Activated CD4-positive, alpha-beta T cell treated with anti-CD3 and anti-CD28 coated beads for 1 hour (primary cell): ENCODE results near the gene CPPED1.

Source experiments
- DNase-seq: peaks from one replicate; pipeline ENCODE4 v3.0.0-alpha.2; 2020

The CPPED1 gene

DNA sequence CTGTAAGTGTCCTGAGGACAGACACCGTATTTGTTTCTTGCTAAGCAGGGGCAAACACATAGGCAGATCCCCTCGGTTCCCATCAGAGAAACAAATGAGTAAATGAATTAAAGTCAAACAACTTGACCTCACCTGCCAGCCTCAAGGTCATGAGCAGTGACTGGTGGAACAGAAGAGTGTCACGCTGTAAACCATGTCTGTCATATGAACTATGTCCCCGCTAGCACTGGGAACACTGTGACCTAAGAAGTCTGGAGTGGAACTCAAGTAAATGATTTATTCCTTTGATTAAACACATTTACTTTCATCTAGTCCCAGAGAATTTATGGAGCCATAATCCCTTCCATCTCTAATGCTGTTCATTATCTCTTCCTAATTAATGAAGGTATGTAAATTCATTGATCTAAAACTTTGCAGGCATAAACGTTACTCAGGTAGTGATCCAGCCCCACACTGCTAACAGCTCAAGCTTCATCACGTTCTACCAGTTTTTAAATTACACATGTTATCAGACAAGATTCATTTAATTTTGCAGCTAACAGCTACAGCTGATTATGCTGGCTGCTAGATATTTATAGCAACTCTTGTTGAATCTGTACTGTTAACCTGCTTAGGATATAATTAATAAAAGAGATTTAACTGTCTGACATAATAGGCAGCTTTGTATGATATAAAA lies 38.7 kb downstream of the CPPED1 start:
- DNase-seq: no peak

DNA sequence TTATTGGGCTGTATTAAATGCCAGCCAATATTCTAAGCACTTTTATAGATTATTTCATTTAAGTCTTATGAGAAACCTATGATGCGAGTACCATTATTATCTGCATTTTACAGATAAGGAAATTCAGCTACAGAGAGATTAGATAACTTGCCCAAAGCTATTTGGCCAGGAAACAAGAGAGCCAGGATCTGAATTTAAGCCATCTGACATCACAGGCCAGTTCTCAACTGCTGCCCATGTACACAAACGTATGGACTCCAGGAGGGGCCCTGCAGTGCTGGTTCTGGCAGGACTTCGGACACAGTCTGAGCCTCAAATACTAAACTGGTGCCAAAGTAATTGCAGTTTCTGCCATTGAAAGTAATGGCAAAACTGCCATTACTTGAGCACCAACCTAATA lies 40.2 kb downstream of the CPPED1 start:
- no peak for DNase-seq

DNA sequence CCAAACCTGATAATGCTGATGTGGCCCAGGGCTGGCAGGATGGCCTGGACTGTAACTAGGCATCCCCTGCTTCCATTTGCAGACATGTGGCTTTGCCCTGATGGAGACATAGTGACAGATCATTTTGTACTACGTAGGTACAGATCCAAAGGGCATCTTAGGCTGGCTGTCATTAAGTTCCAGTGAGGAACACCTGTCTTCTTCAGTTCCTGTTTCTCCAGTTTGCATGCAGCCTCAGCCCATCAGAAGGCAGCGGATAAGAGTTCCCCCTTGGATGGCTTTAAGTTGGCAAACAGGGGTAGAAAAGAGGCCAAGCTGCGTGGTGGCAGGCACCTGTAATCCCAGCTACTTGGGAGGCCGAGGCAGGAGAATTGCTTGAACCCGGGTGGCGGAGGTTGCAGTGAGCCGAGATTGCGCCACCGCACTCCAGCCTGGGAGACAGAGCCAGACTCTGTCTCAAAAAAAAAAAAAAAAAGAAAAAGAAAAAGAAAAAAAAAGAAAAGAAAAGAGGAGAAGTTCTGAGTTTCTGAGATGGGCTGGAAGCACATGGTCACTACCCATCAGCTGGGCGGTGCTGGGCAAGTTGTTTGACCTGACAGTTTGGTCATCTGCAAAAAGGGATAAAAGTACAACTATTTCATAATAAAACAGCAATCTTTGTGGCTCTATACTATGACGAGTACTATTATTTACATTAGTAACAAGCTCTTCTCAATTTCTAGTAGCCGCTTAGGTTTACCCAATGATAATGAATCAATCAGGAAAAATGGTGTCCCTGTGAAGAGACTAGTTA lies 42.7 kb downstream of the CPPED1 start:
- DNase-seq: no peak

- no peak for DNase-seq
Measured at GRCh38 chr16:12758670-12759558, 44.8 kb downstream of the CPPED1 start.

DNA sequence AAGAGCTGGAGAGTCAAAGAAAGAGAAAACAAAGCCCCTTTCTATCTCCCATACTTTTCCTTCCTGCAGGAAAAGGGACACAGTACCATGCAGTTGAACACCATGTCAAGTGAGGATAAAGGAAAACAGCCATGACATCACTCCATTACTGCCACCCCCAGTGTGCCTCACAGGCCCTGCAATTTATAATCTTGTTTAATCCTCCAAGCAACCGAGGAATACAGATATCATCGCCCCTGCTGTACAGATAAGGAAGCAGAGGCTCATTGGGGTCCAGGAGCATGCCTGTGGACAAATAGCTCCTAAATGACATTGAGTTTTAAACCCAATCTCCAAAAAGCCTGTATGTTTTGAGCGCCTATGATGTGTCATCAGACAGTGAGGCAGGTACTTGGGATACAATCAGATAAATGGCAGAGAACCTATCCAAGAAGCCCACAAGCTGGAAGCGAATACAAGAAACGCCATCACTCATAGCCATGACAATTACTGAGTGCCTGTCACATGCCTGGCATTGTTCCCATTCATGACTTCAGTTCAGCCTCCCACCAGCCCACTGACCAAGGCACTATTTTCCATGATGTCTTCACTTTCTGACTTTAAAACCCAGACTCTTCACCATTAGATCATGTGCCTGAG lies 45.5 kb downstream of the CPPED1 start:
- DNase-seq: no peak

GRCh38 chr16:12757546-12757945 lies 46.1 kb downstream of the CPPED1 start:
- no peak for DNase-seq

DNA sequence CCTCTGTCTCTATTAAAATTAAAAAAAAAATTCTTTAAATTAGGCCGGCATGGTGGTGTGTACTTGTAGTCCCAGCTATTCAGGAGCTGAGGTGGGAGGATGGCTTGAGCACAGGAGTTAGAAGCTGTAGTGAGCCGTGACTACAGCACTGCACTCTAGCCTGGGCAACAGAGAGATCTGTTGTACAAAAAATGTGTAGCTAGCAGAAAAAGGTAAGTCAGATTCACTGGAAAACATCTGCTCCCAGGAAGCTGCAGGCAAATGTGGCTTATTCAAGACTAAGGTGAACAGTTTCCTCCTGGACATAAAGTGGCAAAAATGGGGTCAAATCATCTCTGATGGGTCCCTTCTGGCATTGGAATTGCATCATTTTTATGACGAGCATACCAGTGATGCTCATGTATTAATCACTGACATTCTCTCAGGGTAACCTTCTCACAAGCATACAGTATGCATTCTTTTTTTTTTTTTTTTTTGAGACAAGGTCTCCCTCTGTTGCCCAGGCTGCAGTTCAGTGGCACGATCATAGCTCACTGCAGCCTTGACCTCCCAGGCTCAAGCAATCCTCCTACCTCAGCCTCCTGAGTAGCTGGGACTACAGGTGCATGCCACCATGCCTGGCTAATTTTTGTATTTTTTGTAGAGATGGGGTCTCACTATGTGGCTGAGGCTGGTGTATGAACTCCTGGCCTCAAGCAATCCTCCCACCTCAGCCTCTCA lies 48.7 kb downstream of the CPPED1 start:
- no peak for DNase-seq

GRCh38 chr16:12753203-12754023 lies 50.3 kb downstream of the CPPED1 start:
- no peak for DNase-seq

DNA sequence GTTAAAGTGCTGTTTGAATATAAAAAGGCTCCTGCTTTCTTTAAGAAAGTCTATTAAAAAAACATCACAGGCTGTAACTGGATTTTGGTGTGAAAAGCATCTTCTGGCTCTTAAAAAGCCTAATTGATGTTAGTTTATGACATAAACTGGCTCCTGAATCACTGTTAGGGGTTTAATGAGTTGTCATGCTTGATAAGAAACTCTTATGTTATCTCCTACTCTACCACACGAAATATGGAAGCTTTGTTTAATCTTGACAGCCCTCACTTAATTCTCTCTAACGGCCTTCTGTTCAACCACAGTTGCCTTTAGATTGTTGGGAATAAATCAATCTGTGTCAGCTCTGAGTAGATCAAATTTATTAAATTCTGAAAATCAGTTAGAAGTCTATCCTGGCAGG lies 51.5 kb downstream of the CPPED1 start:
- no peak for DNase-seq

DNA sequence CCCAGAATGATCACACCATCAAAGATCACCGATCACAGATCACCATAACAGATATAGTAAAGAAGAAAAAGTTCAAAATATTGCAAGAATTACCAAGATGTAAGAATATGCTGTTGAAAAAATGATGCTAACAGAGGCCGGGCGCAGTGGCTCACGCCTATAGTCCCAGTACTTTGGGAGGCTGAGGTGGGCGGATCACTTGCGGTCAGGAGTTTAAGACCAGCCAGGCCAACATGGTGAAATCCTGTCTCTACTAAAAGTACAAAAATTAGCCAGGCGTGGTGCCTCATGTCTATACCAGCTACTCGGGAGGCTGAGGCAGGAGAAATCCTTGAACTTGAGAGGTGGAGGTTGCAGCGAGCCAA lies 53.2 kb downstream of the CPPED1 start:
- DNase-seq: no peak

- no peak for DNase-seq
Measured at GRCh38 chr16:12749076-12749475, 54.6 kb downstream of the CPPED1 start.

GRCh38 chr16:12747827-12748226 lies 55.9 kb downstream of the CPPED1 start:
- DNase-seq: no peak

- DNase-seq: no peak
Measured at GRCh38 chr16:12747261-12747660, 56.4 kb downstream of the CPPED1 start.

DNA sequence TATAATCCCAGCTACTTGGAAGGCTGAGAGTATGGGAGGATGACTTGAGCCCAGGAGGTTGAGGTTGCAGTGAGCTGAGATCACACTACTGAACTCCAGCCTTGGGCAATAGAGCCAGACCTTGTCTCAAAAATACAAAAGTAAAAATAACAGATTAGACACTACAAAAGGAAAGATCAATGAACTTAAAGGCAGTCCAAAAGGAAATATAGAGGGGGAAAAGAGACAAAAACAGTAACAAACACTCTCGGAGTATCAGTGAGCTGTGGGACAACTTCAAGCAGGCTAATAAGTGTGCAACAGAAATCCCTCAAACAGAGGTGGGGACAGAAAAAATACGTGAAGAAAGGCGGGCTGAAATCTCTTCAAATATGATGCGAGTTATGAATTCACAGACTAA lies 58.8 kb downstream of the CPPED1 start:
- no peak for DNase-seq

DNA sequence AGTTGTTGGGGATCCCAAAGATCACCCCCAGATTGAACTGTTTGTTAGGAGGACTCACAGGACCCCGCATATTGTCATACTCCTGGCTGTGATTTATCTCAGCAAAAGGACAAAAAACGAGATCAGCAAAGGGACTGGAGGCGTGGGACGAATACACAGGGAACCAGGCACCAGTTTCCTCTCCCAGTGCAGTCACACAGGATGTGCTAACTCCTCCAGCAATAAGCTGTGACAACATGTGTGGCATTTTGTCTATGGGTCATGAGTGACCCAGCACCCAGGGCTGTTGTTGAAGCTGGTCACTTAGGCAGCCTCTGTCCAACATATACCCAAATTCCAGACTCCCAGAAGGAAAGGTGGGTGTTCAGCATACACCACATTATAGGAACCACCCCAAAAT lies 60.9 kb downstream of the CPPED1 start:
- no peak for DNase-seq

DNA sequence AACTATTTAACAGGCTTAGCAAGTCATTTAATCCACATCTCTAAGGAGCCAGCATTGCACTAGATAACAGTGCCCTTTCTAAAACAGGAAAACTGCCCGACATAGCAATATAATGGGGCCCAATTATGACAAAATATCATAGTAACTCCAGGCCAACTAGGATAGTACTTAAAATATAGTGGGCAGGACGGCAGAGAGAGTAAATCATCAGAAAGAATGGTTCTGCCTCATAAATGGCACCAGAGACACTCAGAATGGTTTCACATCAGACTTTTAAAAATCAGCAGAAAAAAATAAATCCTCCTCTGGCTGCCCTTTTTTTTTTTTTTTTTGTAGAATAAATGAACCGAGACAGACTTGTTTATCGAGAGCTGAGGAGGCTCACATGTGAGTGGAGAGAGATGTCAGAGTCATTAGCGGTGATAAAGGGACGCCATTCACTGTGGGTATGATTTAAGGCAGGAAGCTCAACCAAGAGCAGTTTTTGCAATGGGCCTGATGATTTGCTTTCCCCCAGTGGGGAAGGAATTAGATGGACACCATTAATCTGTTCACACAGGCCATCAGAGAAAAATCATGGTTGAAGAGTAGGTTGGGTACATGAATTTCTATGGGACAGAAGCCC lies 62.6 kb downstream of the CPPED1 start:
- no peak for DNase-seq

- no peak for DNase-seq
Measured at GRCh38 chr16:12739738-12740137, 63.9 kb downstream of the CPPED1 start.

DNA sequence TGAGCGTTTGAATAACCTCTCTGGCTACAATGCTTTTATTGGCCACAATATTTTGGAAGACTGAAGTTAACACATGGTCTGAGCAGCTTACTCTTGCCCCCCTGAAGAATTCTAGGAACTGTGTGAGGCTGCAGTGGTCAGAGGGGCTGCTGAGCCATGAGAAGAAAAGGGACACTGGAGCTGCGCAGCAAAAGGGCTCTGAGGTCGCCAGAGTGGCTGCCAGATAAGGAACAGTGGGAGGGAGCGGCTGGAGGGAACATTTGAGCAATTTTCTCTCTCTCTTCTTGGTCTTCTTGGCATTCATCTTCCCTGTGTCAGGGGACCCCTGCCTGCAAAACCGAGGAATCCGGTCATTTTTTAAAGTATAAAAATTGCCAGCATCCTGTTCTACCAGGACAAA lies 66.1 kb downstream of the CPPED1 start:
- no peak for DNase-seq

- no peak for DNase-seq
Measured at GRCh38 chr16:12735805-12736204, 67.9 kb downstream of the CPPED1 start.

DNA sequence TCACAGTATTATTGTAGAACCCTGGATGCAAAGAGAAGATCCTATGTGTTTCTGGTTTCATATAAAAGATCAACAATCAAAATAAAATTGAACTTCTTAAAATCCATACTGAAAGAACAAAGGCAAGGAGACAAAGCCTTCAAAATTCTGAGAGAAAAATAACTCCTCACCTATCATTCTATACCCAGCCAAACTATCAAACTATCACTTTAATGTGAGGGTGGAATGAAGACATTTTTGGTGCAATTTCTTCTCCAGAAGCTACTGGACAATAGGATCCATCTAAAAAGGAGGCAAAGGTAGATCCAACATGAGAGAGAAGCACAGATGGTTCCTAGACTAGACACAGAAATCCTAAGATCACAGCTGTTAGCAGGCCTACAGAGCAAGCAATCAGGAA lies 71.1 kb downstream of the CPPED1 start:
- no peak for DNase-seq

DNA sequence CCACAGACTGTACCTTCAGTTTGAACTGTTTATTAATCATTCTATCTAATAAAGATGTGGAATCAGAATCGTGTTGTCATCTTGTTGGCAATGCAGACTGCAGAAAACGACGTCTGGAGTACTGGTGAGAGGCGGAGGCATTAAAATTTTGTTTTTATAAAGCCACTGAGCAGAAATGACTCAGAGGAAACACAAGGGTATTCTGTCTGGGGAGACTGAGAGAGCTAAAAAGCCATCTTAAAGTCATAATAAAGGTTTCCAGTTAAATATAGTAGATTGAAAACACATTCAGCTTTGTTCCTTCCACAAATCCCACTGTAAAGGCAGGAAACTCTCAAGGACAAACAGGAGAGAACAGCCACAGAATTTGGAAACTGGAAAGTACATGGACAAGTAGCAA lies 74.2 kb downstream of the CPPED1 start:
- no peak for DNase-seq
